CD4-positive, alpha-beta T cell treated with Interferon gamma for 1 hour (primary cell): Measurements from ENCODE around the gene KRT15.

Experiments used
- DNase-seq: peaks from one replicate; pipeline ENCODE4 v3.0.0-alpha.2; 2020

KRT15 gene

GRCh38 chr17:41523225-41523593 lies 4.5 kb upstream of the KRT15 start:
- no peak for DNase-seq

- DNase-seq, result no peak
Observed at GRCh38 chr17:41522301-41523224, 3.9 kb upstream of the KRT15 start.

- DNase-seq, result no peak
Observed at GRCh38 chr17:41521574-41522261, 3.0 kb upstream of the KRT15 start.

GRCh38 chr17:41520821-41521521 lies 2.3 kb upstream of the KRT15 start:
- no peak for DNase-seq

GRCh38 chr17:41519501-41520224 lies 973 bp upstream of the KRT15 start:
- DNase-seq, result no peak

- no peak for DNase-seq
Observed at GRCh38 chr17:41518031-41518430, 659 bp downstream of the KRT15 start.

- DNase-seq, result no peak
Observed at GRCh38 chr17:41516830-41517283, 1.8 kb downstream of the KRT15 start.

GRCh38 chr17:41516147-41516829 lies 2.4 kb downstream of the KRT15 start:
- no peak for DNase-seq

GRCh38 chr17:41513168-41513547 lies 5.5 kb downstream of the KRT15 start:
- no peak for DNase-seq

GRCh38 chr17:41512546-41513167 lies 6.0 kb downstream of the KRT15 start:
- no peak for DNase-seq

GRCh38 chr17:41511716-41512115 lies 7.0 kb downstream of the KRT15 start:
- no peak for DNase-seq

- no peak for DNase-seq
Observed at GRCh38 chr17:41511116-41511515, 7.6 kb downstream of the KRT15 start.

GRCh38 chr17:41510251-41511065 lies 8.2 kb downstream of the KRT15 start:
- DNase-seq, result no peak

- DNase-seq, result no peak
Observed at GRCh38 chr17:41507315-41507880, 11.3 kb downstream of the KRT15 start.

- no peak for DNase-seq
Observed at GRCh38 chr17:41505809-41506767, 12.6 kb downstream of the KRT15 start.

- no peak for DNase-seq
Observed at GRCh38 chr17:41505007-41505808, 13.5 kb downstream of the KRT15 start, which contains the start of gene KRT13. Gene KRT13 (minus strand): TSS chr17:41505612. CDS start chr17:41505550, 62 bp downstream.

- no peak for DNase-seq
Observed at GRCh38 chr17:41504246-41504977, 14.3 kb downstream of the KRT15 start.
